Liver (tissue), 10 donors: ENCODE data around the gene TFPI. TPM values are rescaled to one million over a fixed set of nuclear protein-coding genes. Genes with fewer than 3 reads are reported as not detected.

Experiments used
- DNase-seq: peaks from one replicate; pipeline ENCODE4 v3.0.0-alpha.2; 2017; ENCODE audit warnings: low spot score
- H3K27ac ChIP-seq, 2 donors: one replicate each; pipeline ENCODE4 v1.7.0; 2013; ENCODE audit warnings: inconsistent platforms in 2 of 2, low read length in 2 of 2, control low read depth in 1 of 2, low read depth in 1 of 2, mild to moderate bottlenecking in 1 of 2
- H3K27me3 ChIP-seq, 4 donors: one replicate each; pipeline versions ENCODE4 v1.6.1 to v1.7.0; 2013; ENCODE audit warnings: low read length in 3 of 4, inconsistent platforms in 1 of 4, mild to moderate bottlenecking in 1 of 4, moderate library complexity in 1 of 4; ENCODE audit not compliant: control insufficient read depth in 4 of 4, insufficient read depth in 4 of 4
- H3K36me3 ChIP-seq, 4 donors: one replicate each; pipeline versions ENCODE4 v1.6.1 to v1.7.0; 2013; ENCODE audit warnings: low read length in 3 of 4, mild to moderate bottlenecking in 3 of 4, low read depth in 1 of 4, moderate library complexity in 1 of 4; ENCODE audit not compliant: control insufficient read depth in 4 of 4, insufficient read depth in 3 of 4
- H3K4me1 ChIP-seq, 4 donors: one replicate each; pipeline versions ENCODE4 v1.6.1 to v1.7.0; 2013; ENCODE audit warnings: low read length in 3 of 4, mild to moderate bottlenecking in 3 of 4, moderate library complexity in 1 of 4; ENCODE audit not compliant: control insufficient read depth in 4 of 4, insufficient read depth in 4 of 4
- H3K4me3 ChIP-seq, 3 donors: one replicate each; pipeline versions ENCODE4 v1.6.1 to v1.7.0; 2013; ENCODE audit warnings: low read length in 3 of 3, control low read depth in 1 of 3, low read depth in 1 of 3, mild to moderate bottlenecking in 1 of 3
- H3K9ac ChIP-seq, 2 donors: one replicate each; pipeline ENCODE4 v1.7.0; 2013; ENCODE audit warnings: low read length in 2 of 2, mild to moderate bottlenecking in 2 of 2, moderate library complexity in 2 of 2, control low read depth in 1 of 2, low read depth in 1 of 2
- H3K9me3 ChIP-seq, 4 donors: one replicate each; pipeline versions ENCODE4 v1.6.1 to v1.7.0; 2013; ENCODE audit warnings: low read length in 3 of 4; ENCODE audit not compliant: control insufficient read depth in 4 of 4
- EGR1 ChIP-seq, 2 donors: IDR thresholded peaks; 2 replicates each; pipeline ENCODE4 v1.6.1; 2016 to 2018; ENCODE audit warnings: antibody characterized with exemption in 2 of 2, low read depth in 2 of 2
- FOXA1 ChIP-seq: IDR thresholded peaks from 2 replicates; pipeline ENCODE4 v1.6.1; 2016; ENCODE audit warnings: antibody characterized with exemption
- FOXA2 ChIP-seq: IDR thresholded peaks from 2 replicates; pipeline ENCODE4 v1.6.1; 2016; ENCODE audit warnings: antibody characterized with exemption
- HNF4G ChIP-seq: IDR thresholded peaks from 2 replicates; pipeline ENCODE4 v1.6.1; 2016; ENCODE audit warnings: antibody characterized with exemption
- RAD21 ChIP-seq, 2 donors: IDR thresholded peaks; 2 replicates each; pipeline ENCODE4 v1.6.1; 2016; ENCODE audit warnings: antibody characterized with exemption in 2 of 2, mild to moderate bottlenecking in 2 of 2
- TAF1 ChIP-seq: conservative IDR thresholded peaks from 2 replicates; pipeline ENCODE4 v1.6.1; 2016; ENCODE audit warnings: antibody characterized with exemption, mild to moderate bottlenecking
- WGBS: extraction: QIAGEN DNeasy Blood & Tissue Kit; methylation state at CpG from one replicate; pipeline ENCODE4 v1.1.7; 2013; 5-methylcytosine and 5-hydroxymethylcytosine counted together
- polyA plus RNA-seq, 2 donors: library from polyadenylated mRNA; stranded (reverse) in 1 of 2; unstranded in 1 of 2; fragments of 200-250 nt in 1 of 2; fragments of >200 nt in 1 of 2; fragmentation: Nextera tagmentation in 1 of 2; extraction: Ambion mirVana in 1 of 2; gene quantifications; one replicate each; pipeline versions ENCODE4 v1.2.1 to v1.2.3, GENCODE V29; 2013 to 2015
- small RNA-seq: library from RNA; depleted of rRNA; stranded (forward); fragments of <200 nt; gene quantifications from one replicate; pipeline ENCODE3, GENCODE V24; 2014
- total RNA-seq, 2 donors: library from RNA; depleted of rRNA; stranded (reverse); fragments of >200 nt; gene quantifications; one replicate each; pipeline ENCODE4 v1.2.3, GENCODE V29; 2014
- TF ChIP-seq, protein P1 (sequence below): IDR thresholded peaks from 2 replicates; pipeline ENCODE4 v1.6.1; 2016; ENCODE audit warnings: antibody characterized with exemption
- TF ChIP-seq, protein P2 (sequence below): fragments of 150-350 bp; IDR thresholded peaks from 2 replicates; pipeline ENCODE4 v1.5.1; 2017; ENCODE audit warnings: improper control_type of control experiment, low read depth, low read length; ENCODE audit not compliant: missing input control
- TF ChIP-seq, protein P3 (sequence below): IDR thresholded peaks from 2 replicates; pipeline ENCODE4 v1.6.1; 2016; ENCODE audit warnings: antibody characterized with exemption
- donor health status: healthy.
- donor health status: healthy.
- donor health status: healthy.
- donor health status: healthy.
- donor health status: healthy.

The TFPI gene
- total and polyA plus RNA-seq, 4 donors = 55.8 to 211 (median 130) TPM

DNA sequence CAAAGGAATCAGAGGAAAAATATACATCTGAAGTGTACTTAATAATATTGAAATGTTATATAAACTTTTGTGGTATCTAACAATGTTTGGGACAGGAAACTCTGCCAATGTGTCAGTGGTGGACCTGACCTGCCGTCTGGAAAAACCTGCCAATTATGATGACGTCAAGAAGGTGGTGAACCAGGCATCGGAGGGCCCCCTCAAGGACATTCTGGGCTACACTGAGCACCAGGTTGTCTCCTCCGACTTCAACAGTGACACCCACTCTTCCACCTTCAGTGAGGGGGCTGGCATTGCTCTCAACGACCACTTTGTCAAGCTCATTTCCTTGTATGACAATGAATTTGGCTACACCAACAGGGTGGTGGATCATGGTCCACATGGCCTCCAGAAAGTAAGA is 138.8 kb downstream of the TFPI start:
- no peak overlapping the region for H3K9ac ChIP-seq
- H3K27ac ChIP-seq = no peak overlapping the region
- no peaks in the 10 kb centered on the region for H3K9me3 ChIP-seq
- TF ChIP-seq TAF1 (no peak), RAD21 (IDR thresholded peaks at IDR 0.05) (no peak), EGR1 (IDR thresholded peaks at IDR 0.05; ENCODE audit: low read depth in 2 of 2) (no peak), HNF4G (no peak), FOXA2 (no peak), FOXA1 (no peak)
- TF ChIP-seq, protein P1, sequence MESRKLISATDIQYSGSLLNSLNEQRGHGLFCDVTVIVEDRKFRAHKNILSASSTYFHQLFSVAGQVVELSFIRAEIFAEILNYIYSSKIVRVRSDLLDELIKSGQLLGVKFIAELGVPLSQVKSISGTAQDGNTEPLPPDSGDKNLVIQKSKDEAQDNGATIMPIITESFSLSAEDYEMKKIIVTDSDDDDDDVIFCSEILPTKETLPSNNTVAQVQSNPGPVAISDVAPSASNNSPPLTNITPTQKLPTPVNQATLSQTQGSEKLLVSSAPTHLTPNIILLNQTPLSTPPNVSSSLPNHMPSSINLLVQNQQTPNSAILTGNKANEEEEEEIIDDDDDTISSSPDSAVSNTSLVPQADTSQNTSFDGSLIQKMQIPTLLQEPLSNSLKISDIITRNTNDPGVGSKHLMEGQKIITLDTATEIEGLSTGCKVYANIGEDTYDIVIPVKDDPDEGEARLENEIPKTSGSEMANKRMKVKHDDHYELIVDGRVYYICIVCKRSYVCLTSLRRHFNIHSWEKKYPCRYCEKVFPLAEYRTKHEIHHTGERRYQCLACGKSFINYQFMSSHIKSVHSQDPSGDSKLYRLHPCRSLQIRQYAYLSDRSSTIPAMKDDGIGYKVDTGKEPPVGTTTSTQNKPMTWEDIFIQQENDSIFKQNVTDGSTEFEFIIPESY = no peak
- TF ChIP-seq, protein P2, sequence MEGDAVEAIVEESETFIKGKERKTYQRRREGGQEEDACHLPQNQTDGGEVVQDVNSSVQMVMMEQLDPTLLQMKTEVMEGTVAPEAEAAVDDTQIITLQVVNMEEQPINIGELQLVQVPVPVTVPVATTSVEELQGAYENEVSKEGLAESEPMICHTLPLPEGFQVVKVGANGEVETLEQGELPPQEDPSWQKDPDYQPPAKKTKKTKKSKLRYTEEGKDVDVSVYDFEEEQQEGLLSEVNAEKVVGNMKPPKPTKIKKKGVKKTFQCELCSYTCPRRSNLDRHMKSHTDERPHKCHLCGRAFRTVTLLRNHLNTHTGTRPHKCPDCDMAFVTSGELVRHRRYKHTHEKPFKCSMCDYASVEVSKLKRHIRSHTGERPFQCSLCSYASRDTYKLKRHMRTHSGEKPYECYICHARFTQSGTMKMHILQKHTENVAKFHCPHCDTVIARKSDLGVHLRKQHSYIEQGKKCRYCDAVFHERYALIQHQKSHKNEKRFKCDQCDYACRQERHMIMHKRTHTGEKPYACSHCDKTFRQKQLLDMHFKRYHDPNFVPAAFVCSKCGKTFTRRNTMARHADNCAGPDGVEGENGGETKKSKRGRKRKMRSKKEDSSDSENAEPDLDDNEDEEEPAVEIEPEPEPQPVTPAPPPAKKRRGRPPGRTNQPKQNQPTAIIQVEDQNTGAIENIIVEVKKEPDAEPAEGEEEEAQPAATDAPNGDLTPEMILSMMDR = no peak
- TF ChIP-seq, protein P3, sequence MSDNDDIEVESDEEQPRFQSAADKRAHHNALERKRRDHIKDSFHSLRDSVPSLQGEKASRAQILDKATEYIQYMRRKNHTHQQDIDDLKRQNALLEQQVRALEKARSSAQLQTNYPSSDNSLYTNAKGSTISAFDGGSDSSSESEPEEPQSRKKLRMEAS = no peak
- H3K36me3 ChIP-seq = no peaks in the 10 kb centered on the region
- no peak overlapping the region for H3K4me3 ChIP-seq
- DNase-seq = no peak
- WGBS = 80% methylated on average over 5 of the region's 5 CpGs
- H3K4me1 ChIP-seq = no peaks in the 10 kb centered on the region
- H3K27me3 ChIP-seq = no peaks in the 10 kb centered on the region

Small RNAs within 50 kb of the gene (small RNA-seq; reads per million reads assigned to genes)
- not detected for gene GAPDHP59

Other genes starting within 250 kb of the TFPI start
- 10 to 100 TPM; 10.5 to 14.8 TPM for gene CALCRL, start 106.2 kb downstream of the TFPI start, total RNA-seq
- gene CALCRL, start 106.2 kb downstream of the TFPI start, polyA plus RNA-seq = 1 to 10 TPM; 4.1 to 8.4 TPM